Measurements from ENCODE around the gene SHROOM3.
"Not testable (repeated sequence)": the region's sequence is repeated elsewhere in the genome, so short reads cannot be mapped to it uniquely, and the experiment has no call there.

SHROOM3 gene

GRCh38 chr4:76434901-76435527 is at the start of gene SHROOM3:
TSS of gene SHROOM3 (plus strand) at chr4:76435229. CDS start at chr4:76436053, 824 bp downstream.
- no peak for DNase-seq

- DNase-seq, result no peak
Measured at GRCh38 chr4:76385974-76386373, 49.1 kb upstream of the SHROOM3 start.

- DNase-seq, result no peak
Measured at GRCh38 chr4:76386566-76387305, 48.3 kb upstream of the SHROOM3 start.

GRCh38 chr4:76388160-76388908 is 46.7 kb upstream of the SHROOM3 start:
- DNase-seq, result no peak

- DNase-seq, result no peak
Measured at GRCh38 chr4:76401654-76402053, 33.4 kb upstream of the SHROOM3 start.

GRCh38 chr4:76406081-76406480 is 28.9 kb upstream of the SHROOM3 start:
- no peak for DNase-seq

- no peak for DNase-seq
Measured at GRCh38 chr4:76407440-76408119, 27.4 kb upstream of the SHROOM3 start.

- no peak for DNase-seq
Measured at GRCh38 chr4:76410636-76411035, 24.4 kb upstream of the SHROOM3 start.

- DNase-seq, result no peak
Measured at GRCh38 chr4:76420188-76420761, 14.8 kb upstream of the SHROOM3 start.

GRCh38 chr4:76420762-76421581 is 14.1 kb upstream of the SHROOM3 start, which contains the start of gene CCDC158:
TSS of gene CCDC158 (minus strand) at chr4:76421141. CDS start at chr4:76403207, 17,934 bp downstream.
- DNase-seq, result peak; percentile 63

GRCh38 chr4:76423159-76423558 is 11.9 kb upstream of the SHROOM3 start:
- DNase-seq, result not testable (repeated sequence)

- peak; percentile 16 for DNase-seq
Measured at GRCh38 chr4:76426272-76426671, 8.8 kb upstream of the SHROOM3 start.

- no peak for DNase-seq
Measured at GRCh38 chr4:76429636-76430035, 5.4 kb upstream of the SHROOM3 start.

GRCh38 chr4:76430519-76431388 is 4.3 kb upstream of the SHROOM3 start:
- peak; percentile 64 for DNase-seq

GRCh38 chr4:76435528-76436319 is 695 bp downstream of the SHROOM3 start:
- no peak for DNase-seq

- DNase-seq, result no peak
Measured at GRCh38 chr4:76439491-76439890, 4.5 kb downstream of the SHROOM3 start.

- DNase-seq, result no peak
Measured at GRCh38 chr4:76441881-76442280, 6.9 kb downstream of the SHROOM3 start.

- no peak for DNase-seq
Measured at GRCh38 chr4:76442807-76443206, 7.8 kb downstream of the SHROOM3 start.

- DNase-seq, result no peak
Measured at GRCh38 chr4:76443376-76443775, 8.3 kb downstream of the SHROOM3 start.

GRCh38 chr4:76445911-76446310 is 10.9 kb downstream of the SHROOM3 start:
- no peak for DNase-seq

Measured in NCI-H146 (cell line).